ENCODE data around the gene VSTM1. TPM values are rescaled to one million over a fixed set of nuclear protein-coding genes. Genes with fewer than 3 reads are reported as not detected.

VSTM1 gene
- total and polyA plus RNA-seq, 7 donors: not detected

GRCh38 chr19:54106716-54107115 lies 43.0 kb upstream of the VSTM1 start:
- H3K9me3 ChIP-seq: no peaks in the 10 kb centered on the region
- peaks cover 0 to 18% (median 16%) of the 10 kb centered on the region in 4 donors for H3K4me1 ChIP-seq
- 84 to 88% methylated on average over 15 of the region's 15 CpGs for WGBS, 2 donors
- peak; percentile 61 for DNase-seq
- no peak overlapping the region for H3K27ac ChIP-seq
- no peak overlapping the region for H3K4me3 ChIP-seq
- no peaks in the 10 kb centered on the region for H3K27me3 ChIP-seq
- H3K36me3 ChIP-seq: peaks cover 8 to 62% (median 42%) of the 10 kb centered on the region in 4 donors
- intact Hi-C loops (cut with DNase I): no loop called here
- TF ChIP-seq CTCF (IDR thresholded peaks at IDR 0.05): no peak
- TF ChIP-seq POLR2AphosphoS5 (IDR thresholded peaks at IDR 0.05): no peak
- no peak for TF ChIP-seq POLR2A (IDR thresholded peaks at IDR 0.05)
- TF ChIP-seq EP300 (IDR thresholded peaks at IDR 0.05): no peak

GRCh38 chr19:54105796-54106195 lies 42.1 kb upstream of the VSTM1 start:
- 90 to 92% methylated on average over 10 of the region's 10 CpGs for WGBS, 2 donors
- intact Hi-C loops (cut with DNase I): no loop called here
- peaks cover 8 to 56% (median 39%) of the 10 kb centered on the region in 4 donors for H3K36me3 ChIP-seq

GRCh38 chr19:54104998-54105715 lies 41.5 kb upstream of the VSTM1 start:
- intact Hi-C loops (cut with DNase I): loop anchor here (5.0 kb wide), 2 partner anchors 128 to 263 kb away; no protein-coding TSS in a partner anchor
- Histone ChIP-seq H3K9me3 (no peaks in the 10 kb centered on the region), H3K27ac (no peak overlapping the region), H3K36me3 (peaks cover 8 to 49% (median 34%) of the 10 kb centered on the region in 4 donors), H3K27me3 (no peaks in the 10 kb centered on the region), H3K4me3 (no peak overlapping the region), H3K4me1 (peaks cover 0 to 18% (median 16%) of the 10 kb centered on the region in 4 donors)
- DNase-seq: peak; percentile 43
- WGBS, 2 donors: 90% methylated on average over 11 of the region's 11 CpGs
- TF ChIP-seq POLR2AphosphoS5 (IDR thresholded peaks at IDR 0.05) (no peak), CTCF (IDR thresholded peaks at IDR 0.05) (no peak), POLR2A (IDR thresholded peaks at IDR 0.05) (no peak), EP300 (IDR thresholded peaks at IDR 0.05) (no peak)

More at GRCh38 chr19:54105796-54106195, 42.1 kb upstream of the VSTM1 start:
- no peaks in the 10 kb centered on the region for H3K9me3 ChIP-seq
- DNase-seq: peak; percentile 39
- no peak for TF ChIP-seq POLR2AphosphoS5 (IDR thresholded peaks at IDR 0.05)
- no peak for TF ChIP-seq CTCF (IDR thresholded peaks at IDR 0.05)
- no peak for TF ChIP-seq EP300 (IDR thresholded peaks at IDR 0.05)
- TF ChIP-seq POLR2A (IDR thresholded peaks at IDR 0.05): no peak
- H3K4me1 ChIP-seq: peaks cover 0 to 18% (median 16%) of the 10 kb centered on the region in 4 donors
- no peak overlapping the region for H3K4me3 ChIP-seq
- H3K27me3 ChIP-seq: no peaks in the 10 kb centered on the region
- H3K27ac ChIP-seq: no peak overlapping the region

GRCh38 chr19:54102421-54103169 lies 38.9 kb upstream of the VSTM1 start, which contains the start of gene NDUFA3:
Gene NDUFA3, plus strand, starts transcription at chr19:54102855. Its CDS starts 24 bp downstream, at chr19:54102879.
- WGBS, 2 donors: 3% methylated on average over 54 of the region's 54 CpGs
- peak within 1 kb of the TSS; percentile 79 to 97 (median 94) for H3K4me3 ChIP-seq
- no peaks in the 10 kb centered on the region for H3K9me3 ChIP-seq
- TF ChIP-seq CTCF (IDR thresholded peaks at IDR 0.05) (no peak), EP300 (IDR thresholded peaks at IDR 0.05) (no peak), POLR2A (IDR thresholded peaks at IDR 0.05) (peak; percentile 45 to 73), POLR2AphosphoS5 (IDR thresholded peaks at IDR 0.05) (peak; percentile 82 to 94 (median 90))
- H3K36me3 ChIP-seq: peaks cover 2 to 24% (median 11%) of the 10 kb centered on the region in 4 donors
- peaks cover 0 to 18% (median 16%) of the 10 kb centered on the region in 4 donors for H3K4me1 ChIP-seq
- H3K27ac ChIP-seq: peak within 1 kb of the TSS; percentile 79 to 86 (median 84)
- H3K27me3 ChIP-seq: no peaks in the 10 kb centered on the region
- intact Hi-C loops (cut with DNase I): loop anchor here (1.0 to 5.0 kb wide), 3 partner anchors 13 to 260 kb away; partner anchors contain the start of genes PRPF31 and TFPT
- peak; percentile 99 for DNase-seq

Measured in sigmoid colon (tissue), 7 donors.